Transverse colon (tissue), 4 donors: ENCODE measurements around the gene CGN.

Source experiments
- CTCF ChIP-seq, 5 experiments: fragments of 200-600 bp in 3 of 5; fragments of 450-650 bp in 2 of 5; sonication (generic) in 3 of 5; IDR thresholded peaks; 1 replicate in 2 of 5; 2 replicates in 3 of 5; pipeline ENCODE4 v1.5.1; 2016 to 2017; ENCODE audit warnings: antibody characterized with exemption in 5 of 5, inconsistent platforms in 3 of 5, mild to moderate bottlenecking in 2 of 5, moderate library complexity in 1 of 5
- EP300 ChIP-seq: sonication (generic); formaldehyde crosslinking; IDR thresholded peaks from one replicate; pipeline ENCODE4 v1.6.1; 2017; ENCODE audit warnings: antibody characterized with exemption, low read depth
- POLR2A ChIP-seq: fragments of 450-650 bp; IDR thresholded peaks from one replicate; pipeline ENCODE4 v1.6.1; 2016; ENCODE audit warnings: antibody characterized with exemption, mild to moderate bottlenecking, moderate library complexity
- POLR2AphosphoS5 ChIP-seq, 3 donors: sonication (generic); formaldehyde crosslinking; IDR thresholded peaks; one replicate each; pipeline ENCODE4 v1.6.1; 2016; ENCODE audit warnings: antibody characterized with exemption in 3 of 3

GRCh38 chr1:151510020-151510405, 1.2 kb upstream of the CGN start:
- TF ChIP-seq CTCF (IDR thresholded peaks at IDR 0.05) (no peak), POLR2A (peak; percentile 43), EP300 (no peak), POLR2AphosphoS5 (IDR thresholded peaks at IDR 0.05) (peak in 2 of 3 donors; percentile 57 to 76)
